Activated effector memory CD4-positive, alpha-beta T cell treated with Interleukin-2 at 50 U/mL for 16 hours (primary cell): ENCODE data around the gene LHX5.
"Not testable (repeated sequence)": the region's sequence is repeated elsewhere in the genome, so short reads cannot be mapped to it uniquely, and the experiment has no call there.

Source experiments
- DNase-seq: peaks from one replicate; pipeline ENCODE4 v3.0.0-alpha.2; 2020

The LHX5 gene

DNA sequence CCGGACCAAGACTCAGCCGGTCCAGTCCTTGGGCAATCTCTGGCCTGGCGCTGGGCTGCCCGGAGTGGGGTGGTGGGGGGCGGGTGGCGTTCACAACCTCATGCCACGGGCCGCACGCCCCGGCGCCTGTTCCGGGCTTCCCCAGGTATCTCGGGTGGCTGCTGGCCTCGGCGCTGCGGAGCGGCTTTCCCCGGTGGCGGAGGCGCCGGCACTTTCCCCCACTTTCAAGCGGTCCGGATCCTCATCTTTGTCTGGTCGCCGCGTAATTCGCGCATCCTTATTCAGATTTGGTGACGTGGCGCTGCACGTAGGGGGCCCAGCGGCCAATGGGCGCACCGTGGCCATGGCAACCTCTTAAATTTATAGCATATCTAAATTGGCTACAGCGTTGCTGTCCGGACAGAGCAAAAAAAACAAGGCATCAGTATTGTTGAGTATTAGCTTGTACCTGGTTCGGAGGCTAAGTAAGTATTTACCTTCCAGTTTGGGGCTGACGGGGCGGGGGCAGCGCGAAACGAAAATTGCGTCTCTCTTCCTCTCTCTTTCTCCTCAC is at the start of gene LHX5:
TSS of gene LHX5 (minus strand) at position 253 of the 553 bp plus-strand sequence. CDS start 373 bp downstream, outside the sequence.
- DNase-seq, result no peak

DNA sequence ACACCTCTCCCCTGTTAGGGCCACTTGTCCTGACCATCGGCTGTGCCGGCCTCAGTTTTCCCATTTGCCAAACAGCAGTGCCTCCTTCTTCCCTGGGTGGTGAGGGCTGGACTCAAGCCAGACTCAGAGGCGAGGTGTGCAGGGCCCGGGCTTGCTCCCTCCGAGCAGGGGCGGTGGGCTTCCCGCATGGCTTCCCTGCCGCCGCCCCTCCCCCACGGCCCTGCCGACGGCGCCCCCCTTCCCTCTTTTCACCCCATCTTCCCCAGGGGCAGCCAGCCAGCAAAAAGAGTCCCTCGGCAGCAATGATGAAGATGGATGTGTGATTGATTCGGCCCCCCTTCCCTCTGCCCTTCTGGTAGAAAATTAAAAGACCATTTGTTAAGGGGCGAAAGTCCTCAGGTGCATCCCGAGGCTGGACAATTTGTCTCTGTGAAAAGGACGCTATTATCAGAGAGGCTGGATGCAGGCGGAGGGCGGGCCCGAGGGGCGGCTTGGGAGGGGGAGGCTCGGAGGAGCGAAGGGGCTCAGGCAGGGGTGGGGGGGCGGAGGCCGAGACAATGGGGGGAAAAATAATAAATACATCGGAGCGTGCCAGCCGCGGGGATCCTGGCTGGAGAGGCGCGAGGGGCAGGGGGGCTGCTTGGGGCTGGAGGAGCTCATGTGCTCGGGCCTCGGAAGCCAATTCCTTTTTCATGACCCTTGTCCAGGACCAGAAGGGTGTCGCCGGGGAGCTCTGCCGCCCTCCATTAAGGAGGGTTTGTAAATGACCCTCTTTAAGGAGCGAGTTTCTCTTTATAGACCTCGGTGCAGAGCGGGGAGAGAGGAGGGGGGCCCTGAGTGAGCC is 48.0 kb upstream of the LHX5 start:
- DNase-seq, result no peak

DNA sequence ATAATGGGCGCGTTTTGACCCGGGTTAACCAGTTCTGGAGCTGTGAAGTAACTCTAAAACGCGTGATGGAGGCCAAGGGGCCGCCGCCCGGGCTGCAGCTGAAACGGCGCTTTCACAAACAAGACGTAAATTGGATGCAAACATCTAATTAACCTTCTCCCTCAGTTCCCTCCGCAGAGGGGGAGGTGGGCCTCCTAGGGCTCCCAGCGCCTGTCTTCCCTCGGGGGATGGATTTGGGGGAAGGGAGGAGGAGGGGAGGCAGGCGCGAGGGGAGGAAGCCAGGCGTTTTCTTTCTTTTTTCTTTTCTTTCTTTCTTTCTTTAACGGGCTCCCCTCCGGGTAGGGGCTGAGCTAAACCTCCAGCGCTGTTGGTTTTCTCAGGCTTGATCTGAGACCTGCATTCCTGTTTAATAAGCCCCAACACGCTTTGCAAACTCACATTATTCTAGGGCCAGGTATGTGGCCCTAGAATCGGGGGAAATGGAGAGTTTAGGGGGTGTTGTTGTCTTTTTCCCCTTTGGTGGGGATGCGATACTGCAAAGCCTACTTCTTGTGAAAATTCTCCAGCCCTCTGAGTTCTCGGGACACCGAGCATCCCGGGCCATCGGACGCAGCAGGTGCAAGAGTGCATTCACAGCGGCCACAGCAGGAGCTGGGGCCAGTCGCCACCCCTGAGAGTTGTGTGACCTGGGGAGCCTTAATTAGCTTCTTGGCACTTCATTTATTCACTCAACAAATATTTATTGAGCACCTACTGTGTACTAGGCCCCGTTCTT is 43.6 kb upstream of the LHX5 start:
- DNase-seq, result no peak

DNA sequence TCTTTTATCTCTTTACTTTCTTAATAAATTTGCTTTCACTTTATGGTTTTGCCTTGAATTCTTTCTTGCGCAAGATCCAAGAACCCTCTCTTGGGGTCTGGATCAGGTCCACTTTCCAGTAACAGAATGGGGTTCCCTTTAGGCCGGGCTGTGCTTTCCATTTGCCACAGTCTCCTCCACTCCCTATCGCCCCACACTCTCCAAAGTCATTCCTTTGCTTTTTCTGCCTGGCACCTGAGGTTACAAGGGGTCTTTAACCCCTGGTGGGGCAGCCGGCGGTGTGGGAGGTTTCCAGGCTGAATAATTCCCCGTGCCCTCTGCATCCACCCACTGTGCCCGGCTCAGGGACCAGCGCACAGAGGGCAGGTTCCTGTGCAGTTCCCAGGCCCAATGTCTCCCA is 42.9 kb upstream of the LHX5 start:
- DNase-seq, result no peak

DNA sequence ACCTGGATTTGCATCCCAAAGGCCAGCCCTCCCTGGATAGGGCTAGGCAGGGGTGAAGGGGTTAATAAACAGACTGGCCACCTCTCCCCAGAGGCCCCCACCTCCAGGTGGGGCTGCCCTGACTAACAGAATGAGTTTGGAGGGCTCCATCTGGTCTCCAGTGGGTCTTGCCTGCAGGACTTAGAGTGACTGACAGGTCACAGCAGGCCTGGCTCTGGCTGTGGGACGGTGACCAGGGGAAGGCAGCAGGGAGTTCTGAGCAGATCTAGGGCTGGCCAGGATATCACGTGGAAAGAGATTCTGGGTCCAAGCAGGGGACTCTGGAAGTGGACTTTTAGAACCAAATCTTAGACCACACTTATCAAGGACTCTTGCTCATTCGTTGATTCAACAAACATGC is 40.9 kb upstream of the LHX5 start:
- no peak for DNase-seq

DNA sequence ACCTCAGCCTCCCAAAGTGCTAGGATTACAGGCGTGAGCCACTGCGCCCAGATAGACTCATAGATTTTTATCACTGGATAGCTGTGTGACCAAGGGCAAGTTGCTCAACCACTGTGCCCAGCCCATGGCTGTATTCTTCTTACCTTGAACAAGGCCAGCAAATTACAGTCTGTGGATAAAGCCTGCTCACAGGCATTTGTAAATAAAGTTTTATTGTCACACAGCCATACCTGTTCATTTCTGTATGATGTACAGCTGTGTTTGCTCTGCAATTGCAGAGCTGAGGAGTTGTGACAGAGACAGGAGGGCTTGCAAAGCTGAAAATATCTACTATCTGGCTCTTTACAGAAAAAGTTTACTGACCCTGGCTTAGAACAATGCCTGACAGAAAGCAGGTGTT is 35.2 kb upstream of the LHX5 start:
- DNase-seq, result no peak

DNA sequence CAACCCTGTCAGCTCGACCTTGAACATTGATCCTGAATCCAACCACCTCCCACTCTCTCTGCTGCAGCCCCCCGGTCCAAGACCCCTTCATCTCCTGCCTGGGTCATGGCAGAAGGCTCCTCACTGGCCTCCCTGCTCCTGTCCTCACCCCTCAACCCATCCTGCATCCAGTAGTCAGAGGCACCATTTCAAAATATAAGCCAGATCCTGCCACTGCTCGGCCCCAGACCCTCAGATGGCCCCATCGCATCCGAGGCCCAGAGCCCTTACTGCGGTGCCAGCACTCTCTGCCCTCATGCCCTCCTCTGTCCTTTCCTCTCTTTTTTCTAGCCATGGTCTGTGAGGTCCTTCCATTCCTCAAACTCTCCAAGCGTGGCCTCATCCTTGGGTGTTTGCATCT is 34.3 kb upstream of the LHX5 start:
- DNase-seq, result no peak

DNA sequence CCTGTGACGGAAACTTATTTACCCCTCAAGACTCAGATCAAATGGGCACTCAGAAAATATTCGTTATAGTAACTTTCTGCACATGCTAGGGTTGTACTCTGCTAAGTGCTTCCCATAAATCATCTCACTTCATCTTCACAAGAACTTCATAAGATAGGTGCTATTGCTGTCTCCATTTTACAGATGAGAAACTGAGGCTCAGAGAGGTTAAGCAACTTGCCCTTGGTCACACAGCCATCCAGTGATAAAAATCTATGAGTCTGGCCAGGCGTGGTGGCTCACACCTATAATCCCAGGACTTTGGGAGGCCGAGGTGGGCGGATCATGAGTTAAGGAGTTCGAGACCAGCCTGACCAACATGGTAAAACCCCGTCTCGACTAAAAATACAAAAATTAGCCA is 33.2 kb upstream of the LHX5 start:
- DNase-seq, result no peak

DNA sequence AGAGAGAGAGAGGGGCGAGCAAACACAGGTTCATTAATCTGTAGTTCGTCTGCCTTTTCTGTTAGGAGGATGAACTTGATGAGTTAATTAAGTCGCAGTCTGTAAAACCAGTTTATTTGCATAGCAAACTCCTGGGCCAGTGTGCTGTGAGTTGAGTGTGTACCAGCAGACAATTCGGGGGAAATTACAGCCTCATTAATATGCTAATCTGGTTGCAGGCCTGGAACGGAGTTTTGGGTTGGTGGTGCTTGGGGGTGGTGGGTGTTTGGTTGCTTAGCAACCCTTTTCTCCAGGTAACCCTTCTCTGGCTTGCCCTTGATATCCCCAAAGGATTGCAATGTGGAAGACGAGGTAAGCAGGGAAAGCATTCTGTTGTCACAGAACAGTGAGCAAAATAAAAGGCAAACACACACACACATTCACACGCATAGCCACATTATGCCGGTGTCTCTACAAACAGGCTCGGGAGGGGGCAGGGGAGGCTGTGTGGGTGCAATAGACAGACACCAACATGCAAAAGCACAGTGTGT is 29.2 kb upstream of the LHX5 start:
- DNase-seq, result no peak

DNA sequence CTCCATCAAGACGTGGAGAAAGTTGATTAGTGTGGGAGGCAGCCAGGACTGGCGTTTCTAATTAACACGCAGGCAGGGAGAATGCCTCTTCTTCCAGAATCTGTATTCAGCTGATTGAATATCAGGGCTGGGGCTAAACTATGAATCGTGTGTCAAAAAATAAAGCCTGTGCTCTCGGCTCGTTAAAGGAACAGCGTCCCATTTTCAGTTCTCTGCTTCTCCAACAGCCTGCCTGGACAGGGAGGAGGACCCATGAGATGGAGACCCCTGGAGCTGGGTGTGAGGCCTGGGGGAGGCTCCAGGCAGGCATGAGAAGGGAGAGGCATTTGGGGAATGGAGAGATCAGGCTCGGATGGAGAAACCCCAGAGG is 28.6 kb upstream of the LHX5 start:
- DNase-seq, result no peak

DNA sequence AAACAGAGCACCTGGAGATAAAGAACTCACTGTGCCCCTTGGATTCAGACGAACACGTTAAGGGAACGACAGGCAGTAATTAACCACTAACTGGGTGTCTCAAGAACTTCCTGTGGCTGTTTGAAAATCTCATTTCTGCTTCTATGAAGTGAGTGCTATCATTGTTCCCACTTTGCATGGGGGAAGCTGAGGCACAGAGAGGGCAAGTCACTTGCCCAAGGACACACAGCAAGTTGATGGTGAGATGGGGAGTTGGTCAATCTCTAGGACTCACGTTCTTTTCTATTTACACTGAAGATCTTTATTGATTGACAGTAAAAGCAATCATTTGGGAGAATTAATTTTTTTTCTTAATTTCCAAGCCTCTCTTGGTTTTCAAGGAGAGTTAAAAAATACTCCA is 26.8 kb upstream of the LHX5 start:
- no peak for DNase-seq

DNA sequence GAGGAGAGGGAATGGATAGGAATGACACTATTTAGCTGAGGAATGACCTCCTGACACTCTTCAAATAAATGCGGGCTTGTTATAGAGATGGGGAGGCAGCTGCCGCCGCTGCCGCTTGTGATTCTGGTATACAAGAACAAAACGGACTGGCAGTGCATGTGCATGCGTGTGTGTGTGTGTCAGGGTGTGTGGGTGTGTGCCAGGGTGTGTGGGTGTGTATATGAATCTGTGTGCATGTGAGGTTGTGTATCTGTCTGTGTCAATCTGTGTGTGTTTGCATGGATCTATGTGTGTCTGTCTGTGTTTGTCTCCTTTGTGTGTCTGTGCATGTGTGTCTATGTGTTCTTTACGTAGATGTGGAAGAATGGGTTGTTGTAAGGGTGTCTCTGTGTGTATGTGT is 26.0 kb upstream of the LHX5 start:
- DNase-seq, result no peak

DNA sequence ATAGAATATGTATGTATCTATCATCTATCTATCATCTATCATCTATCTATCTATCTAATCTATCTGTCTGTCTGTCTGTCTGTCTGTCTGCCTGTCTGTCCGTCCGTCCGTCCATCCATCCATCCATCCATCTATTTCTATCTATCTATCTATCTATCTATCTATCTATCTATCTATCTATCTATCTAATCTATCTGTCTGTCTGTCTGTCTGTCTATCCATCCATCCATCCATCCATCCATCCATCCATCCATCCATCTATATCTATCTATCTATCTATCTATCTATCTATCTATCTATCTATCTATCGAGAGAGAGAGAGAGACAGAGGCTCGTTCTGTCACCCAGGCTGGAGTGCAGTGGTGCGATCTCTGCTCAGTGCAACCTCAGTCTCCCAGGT is 24.3 kb upstream of the LHX5 start:
- DNase-seq, result not testable (repeated sequence)

DNA sequence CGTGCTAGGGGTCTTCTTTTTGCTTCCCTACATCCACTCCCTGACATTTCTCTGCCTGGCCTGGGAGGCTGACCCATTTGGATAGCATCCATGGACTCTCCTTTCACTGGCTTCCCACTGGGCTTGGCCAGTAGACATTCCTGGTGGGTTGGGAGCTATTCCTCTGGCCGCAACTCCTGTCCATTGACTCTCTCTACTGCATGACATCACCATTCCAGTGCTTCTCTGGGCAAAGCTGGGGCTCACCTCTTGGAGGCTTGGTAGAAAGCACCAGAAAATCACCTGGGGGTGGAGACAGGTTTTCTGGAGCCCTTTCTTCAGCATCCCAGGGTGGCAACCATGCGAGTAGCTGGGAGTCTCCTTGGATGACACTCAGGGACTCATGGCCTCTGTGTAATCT is 16.7 kb upstream of the LHX5 start:
- DNase-seq, result no peak

DNA sequence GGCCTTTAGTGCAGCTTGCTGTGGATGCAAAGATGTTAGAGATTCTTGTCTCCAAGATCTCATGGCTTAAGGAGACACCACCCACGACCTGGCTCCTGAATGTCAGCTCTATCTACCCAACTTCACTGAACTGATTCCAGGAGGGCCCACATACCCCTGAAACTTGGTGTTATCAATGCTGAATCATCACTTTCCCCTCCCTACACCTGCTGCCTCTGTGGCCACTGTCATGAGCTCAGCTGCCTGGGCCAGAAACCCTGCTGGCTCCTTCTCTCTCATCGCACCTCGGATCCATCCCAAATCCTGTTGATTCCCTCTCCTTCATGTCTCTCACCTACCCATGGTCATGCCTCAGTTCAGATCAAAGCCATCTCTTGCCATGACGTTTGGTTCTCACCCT is 15.1 kb upstream of the LHX5 start:
- no peak for DNase-seq

DNA sequence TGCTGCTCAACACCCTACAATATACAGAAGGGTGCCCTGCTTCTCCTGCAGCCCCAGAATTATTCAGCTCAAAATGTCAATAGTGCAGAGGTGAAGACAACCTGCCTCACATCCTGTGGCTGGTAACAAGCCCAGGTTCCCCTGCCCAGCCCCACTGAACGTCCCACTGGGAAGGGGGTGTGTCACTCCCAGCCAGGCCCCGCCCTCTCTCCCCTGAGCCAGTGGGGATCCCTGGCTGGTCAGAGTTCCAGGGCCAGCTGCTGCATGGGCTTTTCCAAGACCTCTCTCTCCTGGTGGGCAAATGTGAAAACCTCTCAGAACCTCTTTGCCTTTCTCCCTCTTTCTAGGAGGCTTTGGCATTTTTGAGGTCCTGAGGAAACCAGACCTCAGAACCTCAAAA is 13.7 kb upstream of the LHX5 start:
- DNase-seq, result no peak

DNA sequence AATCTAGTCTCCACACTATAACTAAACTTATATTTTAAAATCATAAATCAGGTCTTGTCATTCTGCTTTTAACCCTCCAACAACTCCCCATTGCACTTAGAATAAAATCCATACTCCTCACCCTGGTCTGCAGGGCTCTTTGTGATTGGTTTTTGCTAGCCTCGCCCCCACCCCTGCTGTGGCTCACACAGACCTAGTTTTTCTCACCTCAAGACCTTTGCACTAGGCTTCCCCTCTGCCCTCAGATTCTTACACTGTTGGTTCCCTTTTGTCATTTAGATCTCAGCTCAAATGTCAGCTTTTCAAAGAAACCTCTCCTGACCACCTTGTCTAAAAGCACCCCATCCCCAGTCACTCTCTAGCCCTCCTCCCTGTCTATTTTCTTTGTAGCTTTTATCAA is 10.7 kb upstream of the LHX5 start:
- no peak for DNase-seq

DNA sequence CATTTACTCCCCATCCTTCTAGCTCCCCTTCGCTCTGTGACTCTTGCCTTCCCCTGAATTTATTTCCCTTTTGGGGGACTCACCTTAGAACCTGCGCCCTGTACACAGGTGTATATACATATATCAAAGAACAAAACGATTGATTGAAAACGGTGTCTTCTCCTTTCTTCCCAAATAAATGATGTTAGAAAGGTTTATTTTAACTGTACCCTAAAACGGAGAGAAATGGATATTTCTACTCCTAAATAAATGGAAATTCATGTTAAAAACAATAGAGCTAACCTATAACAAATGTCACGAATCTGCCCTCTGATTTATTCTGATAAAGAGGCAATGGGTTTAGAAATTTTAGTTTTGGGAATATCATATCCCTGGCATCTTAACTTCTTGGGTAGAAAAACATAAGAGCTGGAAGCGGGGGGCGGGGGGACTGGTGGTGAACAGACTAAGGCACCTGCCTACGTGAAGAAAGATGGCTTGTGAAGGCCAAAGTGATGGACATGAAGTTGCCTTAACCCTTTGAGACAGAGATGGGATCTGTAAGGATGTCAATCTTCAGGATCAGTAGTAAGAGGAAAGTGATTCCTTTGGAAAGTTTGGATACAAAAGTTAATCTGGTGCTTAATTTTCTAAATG is 8.8 kb upstream of the LHX5 start:
- no peak for DNase-seq

DNA sequence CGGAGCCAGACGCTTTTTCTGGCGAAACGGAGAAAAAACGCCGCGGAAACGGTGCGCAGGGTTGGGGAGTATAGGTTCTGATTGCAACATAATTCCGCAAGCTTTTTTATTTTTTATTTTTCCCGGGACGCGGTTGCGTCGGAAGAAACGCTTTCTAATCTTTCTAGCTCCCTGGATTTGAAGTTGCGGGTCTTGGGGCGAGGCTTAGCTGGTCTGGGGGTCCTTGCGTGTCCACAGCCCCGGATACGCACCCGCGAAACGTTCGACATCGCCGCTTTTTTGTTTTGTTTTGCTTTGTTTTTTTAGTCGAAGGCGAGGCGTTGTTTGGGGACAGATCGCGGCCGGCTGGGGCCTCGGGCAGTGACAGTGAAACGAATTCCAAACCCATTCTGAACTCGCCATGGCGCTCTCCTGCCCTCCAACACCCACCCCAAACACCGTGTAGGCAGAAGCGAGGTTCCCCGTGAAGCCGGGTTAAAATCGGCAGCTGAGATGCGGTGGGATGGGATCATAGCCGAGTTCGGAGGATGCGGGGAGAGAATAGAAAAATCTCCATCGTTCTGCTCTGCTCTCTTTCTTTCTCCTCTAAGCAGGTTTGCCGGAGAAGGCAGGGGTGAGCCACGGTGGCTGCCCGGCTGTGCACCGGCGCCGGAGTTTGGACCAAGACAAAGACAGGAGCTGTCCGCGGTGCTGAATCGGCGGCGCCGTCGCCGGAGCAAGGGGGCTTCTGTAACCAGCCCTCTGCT is 8.1 kb upstream of the LHX5 start:
- DNase-seq, result peak; percentile 2

DNA sequence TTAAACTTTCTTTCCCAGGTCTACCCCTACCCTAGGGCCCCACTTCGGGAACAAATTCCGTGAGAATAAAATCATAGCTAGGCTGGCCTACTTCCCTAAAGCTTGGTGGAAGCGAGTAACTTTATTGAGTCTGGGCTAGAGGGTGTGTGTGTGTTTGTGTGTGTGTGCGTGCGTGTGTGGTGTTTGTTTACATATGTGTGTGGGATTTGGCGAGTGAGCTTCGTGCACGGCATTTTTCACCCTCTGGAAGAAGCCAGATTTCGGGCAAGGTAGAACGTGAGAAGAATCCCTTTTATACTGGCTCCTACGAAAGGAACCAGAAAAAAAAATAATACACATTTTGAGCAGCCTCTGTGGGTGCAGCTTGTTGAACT is 7.5 kb upstream of the LHX5 start:
- DNase-seq, result no peak

DNA sequence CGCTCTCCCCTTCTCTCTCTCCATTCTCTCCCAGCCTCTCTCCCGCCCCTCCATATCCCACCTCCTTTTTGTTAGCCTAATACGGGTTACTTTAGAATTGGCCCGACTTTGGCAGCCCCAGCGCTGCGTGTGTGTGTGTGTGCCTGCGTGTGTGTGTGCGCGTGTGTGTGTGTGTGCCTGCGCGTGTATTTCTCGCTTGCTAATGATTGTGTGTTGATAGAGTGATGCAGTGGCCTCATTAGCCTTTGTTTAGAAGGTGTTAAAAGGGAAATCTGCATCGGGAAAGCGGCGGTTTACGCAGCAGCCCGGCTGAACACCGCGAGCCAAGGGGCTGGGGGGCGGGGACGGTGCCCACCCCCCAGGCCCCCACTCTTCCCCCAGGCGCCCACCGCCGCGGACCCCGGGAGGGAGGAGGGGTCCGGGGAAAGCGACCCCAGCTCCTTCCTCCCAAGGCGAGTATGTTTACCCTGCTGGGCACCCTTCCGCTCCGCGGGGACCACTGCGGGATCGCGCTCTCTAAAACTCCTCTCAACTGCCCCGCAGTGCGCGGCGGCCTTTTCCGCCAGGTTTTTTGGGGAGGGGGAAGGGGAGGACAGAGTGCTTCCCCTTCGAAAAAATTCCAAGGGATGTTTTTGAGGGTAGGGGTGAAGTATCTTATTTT is 6.8 kb upstream of the LHX5 start:
- no peak for DNase-seq

DNA sequence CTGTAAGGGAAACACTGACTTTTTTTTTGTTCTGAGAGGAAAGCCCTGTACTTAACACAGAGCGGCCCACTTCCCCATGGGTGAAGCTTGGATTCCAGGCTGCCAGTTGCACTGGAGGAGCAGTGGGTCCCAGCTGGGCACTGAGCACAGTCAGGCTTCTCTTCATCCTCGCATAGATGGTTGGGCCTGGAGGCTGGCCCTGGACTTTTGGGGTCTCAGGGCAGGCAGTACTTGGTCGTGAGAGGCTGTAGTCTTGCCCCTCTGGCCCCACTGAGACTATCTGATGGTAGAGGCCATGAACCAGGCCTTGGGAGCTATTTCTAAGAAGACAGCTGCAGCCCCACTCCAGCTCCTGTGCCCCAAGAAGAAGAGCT is 6.2 kb upstream of the LHX5 start:
- DNase-seq, result no peak
